K562 (cell line): ENCODE results near the gene PRKAR1B. TPM values are rescaled to one million over a fixed set of nuclear protein-coding genes. Genes with fewer than 3 reads are reported as not detected.

Experiments used
- E2F3 ChIP-seq: fragments of 250-450 bp; sonication (Bioruptor Pico); IDR thresholded peaks from 2 replicates; pipeline ENCODE4 v1.4.0; 2020; ENCODE audit warnings: mild to moderate bottlenecking
- HDAC8 ChIP-seq: fragments of 450-650 bp; IDR thresholded peaks from 2 replicates; pipeline ENCODE4 v1.6.1; 2016; ENCODE audit warnings: mild to moderate bottlenecking, missing genetic modification characterization, moderate library complexity, missing compliant biosample characterization
- IRF2 ChIP-seq: sonication (generic); formaldehyde crosslinking; IDR thresholded peaks from 2 replicates; pipeline ENCODE4 v1.8.1; 2022; ENCODE audit warnings: mild to moderate bottlenecking, missing genetic modification reagents
- KAT2B ChIP-seq: IDR thresholded peaks from one replicate; pipeline ENCODE4 v1.6.1; 2012; ENCODE audit warnings: low read depth, mild to moderate bottlenecking, control low read depth, inconsistent platforms, low read length, moderate library complexity
- NEUROD1 ChIP-seq: fragments of 150-350 bp; IDR thresholded peaks from 2 replicates; pipeline ENCODE4 v1.6.1; 2014; ENCODE audit warnings: borderline replicate concordance, low read length, low read depth; ENCODE audit not compliant: partially characterized antibody
- NR2F6 ChIP-seq: fragments of 450-650 bp; formaldehyde crosslinking; IDR thresholded peaks from 2 replicates; pipeline ENCODE4 v1.4.0; 2020; ENCODE audit warnings: mild to moderate bottlenecking
- NRF1 ChIP-seq, 2 experiments: fragments of 450-650 bp; IDR thresholded peaks in 1 of 2; conservative IDR thresholded peaks in 1 of 2; 2 replicates each; pipeline ENCODE4 v1.6.1; 2014; ENCODE audit warnings: mild to moderate bottlenecking in 2 of 2
- RNF219 ChIP-seq: fragments of 250-450 bp; sonication (Bioruptor Pico); IDR thresholded peaks from 2 replicates; pipeline ENCODE4 v1.5.0; 2022; ENCODE audit warnings: mild to moderate bottlenecking
- SMARCC2 ChIP-seq: fragments of 450-650 bp; IDR thresholded peaks from 2 replicates; pipeline ENCODE4 v1.6.1; 2017; ENCODE audit warnings: antibody characterized with exemption, moderate library complexity, mild to moderate bottlenecking, low read depth
- SRF ChIP-seq, 2 experiments: fragments of 250-450, 450-650 bp in 1 of 2; sonication (Bioruptor Pico) in 1 of 2; sonication (generic) in 1 of 2; formaldehyde crosslinking; IDR thresholded peaks; 2 replicates each; pipeline versions ENCODE4 v1.5.0 to v1.5.1; 2020 to 2022; ENCODE audit warnings: mild to moderate bottlenecking in 1 of 2, missing genetic modification reagents in 1 of 2
- SRSF3 ChIP-seq: fragments of 200-400 bp; formaldehyde crosslinking; IDR thresholded peaks from 2 replicates; pipeline ENCODE4 v1.6.1; 2016; ENCODE audit warnings: mild to moderate bottlenecking, low read length, moderate library complexity; ENCODE audit not compliant: insufficient read depth
- SRSF7 ChIP-seq: fragments of 200-400 bp; formaldehyde crosslinking; optimal IDR thresholded peaks from 2 replicates; pipeline ENCODE3; 2017; ENCODE audit warnings: mild to moderate bottlenecking, low read depth, low read length
- STAG1 ChIP-seq: sonication (generic); formaldehyde crosslinking; IDR thresholded peaks from 2 replicates; pipeline ENCODE4 v1.5.0; 2020; ENCODE audit warnings: missing genetic modification reagents, borderline replicate concordance
- TEAD1 ChIP-seq, 2 experiments: fragments of 450-650 bp in 1 of 2; sonication (generic) in 1 of 2; formaldehyde crosslinking; IDR thresholded peaks; 2 replicates each; pipeline versions ENCODE4 v1.4.0 to v1.8.0; 2020 to 2022; ENCODE audit warnings: mild to moderate bottlenecking in 2 of 2, missing genetic modification reagents in 1 of 2
- TRIM24 ChIP-seq, 2 experiments: fragments of 450-650 bp; IDR thresholded peaks; 2 replicates each; pipeline ENCODE4 v1.6.1; 2016
- ZC3H4 ChIP-seq: sonication (generic); formaldehyde crosslinking; IDR thresholded peaks from 2 replicates; pipeline ENCODE4 v1.9.0; 2021; ENCODE audit warnings: missing genetic modification reagents, borderline replicate concordance
- ZNF253 ChIP-seq: fragments of 250-450 bp; sonication (Bioruptor Pico); conservative IDR thresholded peaks from 2 replicates; pipeline ENCODE4 v1.6.1; 2021; ENCODE audit warnings: mild to moderate bottlenecking
- ZNF707 ChIP-seq: fragments of 250-450 bp; sonication (Bioruptor Pico); conservative IDR thresholded peaks from 2 replicates; pipeline ENCODE4 v1.8.0; 2022; ENCODE audit warnings: inconsistent platforms, mild to moderate bottlenecking, moderate library complexity
- polyA plus RNA-seq, 8 experiments: library from polyadenylated mRNA; depleted of rRNA in 4 of 8; stranded (reverse) in 5 of 8; unstranded in 3 of 8; fragments of >200 nt; fragmentation: Nextera tagmentation in 2 of 8; fragmentation: Illumina TruSeq in 1 of 8; extraction: Ambion mirVana in 2 of 8; extraction: Trizol in 1 of 8; gene quantifications; 2 replicates each; pipeline versions ENCODE4 v1.2.1 to v1.2.3, GENCODE V29; 2011 to 2014; ENCODE audit warnings: inconsistent platforms in 1 of 8, missing spikeins in 1 of 8
- total RNA-seq, 7 experiments: library from RNA; depleted of rRNA in 6 of 7; stranded (reverse); fragments of >200 nt in 6 of 7; fragmentation: Illumina TruSeq in 2 of 7; extraction: Trizol in 2 of 7; gene quantifications; 2 replicates each; pipeline versions ENCODE4 v1.2.1 to v1.2.3, GENCODE V29; 2011 to 2021; ENCODE audit warnings: low replicate concordance in 1 of 7

Gene PRKAR1B
- total and polyA plus RNA-seq, 9 of the 15 experiments (the other 6 are each of a cell fraction or from before 2014, with no cell fraction given): 0.99 to 30.5 (median 12.7) TPM

- TF ChIP-seq E2F3 (CRISPR knock-in tag) (no peak), NEUROD1 (peak; percentile 83), RNF219 (no peak), NRF1 (conservative IDR thresholded peaks at IDR 0.05 in 1 of 2, IDR thresholded peaks at IDR 0.05 in 1 of 2) (no peak), SMARCC2 (no peak), ZC3H4 (CRISPR knock-in tag) (no peak), TRIM24 (IDR thresholded peaks at IDR 0.05) (peak; percentile 66 to 91), HDAC8 (no peak), SRSF3 (no peak), KAT2B (no peak), SRSF7 (no peak), ZNF253 (CRISPR knock-in tag) (no peak), NR2F6 (no peak), SRF (CRISPR knock-in tag; IDR thresholded peaks at IDR 0.05) (no peak), ZNF707 (no peak), STAG1 (CRISPR knock-in tag) (no peak), IRF2 (CRISPR knock-in tag) (no peak), TEAD1 (CRISPR knock-in tag; IDR thresholded peaks at IDR 0.05) (no peak)
These were observed 85.8 kb downstream of the PRKAR1B start (continued) for GRCh38 chr7:641269-641671.
